ENCODE results near the gene CORO2A. TPM values are rescaled to one million over a fixed set of nuclear protein-coding genes. Genes with fewer than 3 reads are reported as not detected.
"Not testable (repeated sequence)": the region's sequence is repeated elsewhere in the genome, so short reads cannot be mapped to it uniquely, and the experiment has no call there.

Gene CORO2A
- total RNA-seq, 1 donor from 2014 or later = 2.3 TPM

- DNase-seq = no peak
Measured at GRCh38 chr9:98136489-98136888, 55.9 kb downstream of the CORO2A start.

GRCh38 chr9:98135938-98136337 is 56.5 kb downstream of the CORO2A start:
- DNase-seq = no peak

- DNase-seq = no peak
Measured at GRCh38 chr9:98135558-98135934, 56.9 kb downstream of the CORO2A start.

- no peak for DNase-seq
Measured at GRCh38 chr9:98134702-98135557, 57.5 kb downstream of the CORO2A start.

- DNase-seq = no peak
Measured at GRCh38 chr9:98132806-98133631, 59.4 kb downstream of the CORO2A start.

- DNase-seq = no peak
Measured at GRCh38 chr9:98132158-98132557, 60.3 kb downstream of the CORO2A start.

- DNase-seq = no peak
Measured at GRCh38 chr9:98130576-98131228, 61.7 kb downstream of the CORO2A start.

- not testable (repeated sequence) for DNase-seq
Measured at GRCh38 chr9:98130060-98130459, 62.4 kb downstream of the CORO2A start.

GRCh38 chr9:98129451-98129881 is 63.0 kb downstream of the CORO2A start:
- no peak for DNase-seq

GRCh38 chr9:98128316-98128715 is 64.1 kb downstream of the CORO2A start:
- DNase-seq = no peak

- no peak for DNase-seq
Measured at GRCh38 chr9:98127226-98127625, 65.2 kb downstream of the CORO2A start.

- DNase-seq = no peak
Measured at GRCh38 chr9:98124637-98125426, 67.6 kb downstream of the CORO2A start.

- not testable (repeated sequence) for DNase-seq
Measured at GRCh38 chr9:98124091-98124490, 68.3 kb downstream of the CORO2A start.

GRCh38 chr9:98121058-98121457 is 71.4 kb downstream of the CORO2A start:
- no peak for DNase-seq

- no peak for DNase-seq
Measured at GRCh38 chr9:98120476-98120875, 72.0 kb downstream of the CORO2A start.

- no peak for DNase-seq
Measured at GRCh38 chr9:98118640-98119601, 73.5 kb downstream of the CORO2A start, which contains the start of gene TRIM14. Gene TRIM14 (minus strand): TSS chr9:98119222. CDS start chr9:98119188, 34 bp downstream.

GRCh38 chr9:98117984-98118639 is 74.3 kb downstream of the CORO2A start:
- DNase-seq = peak; percentile 22

- not testable (repeated sequence) for DNase-seq
Measured at GRCh38 chr9:98117097-98117496, 75.3 kb downstream of the CORO2A start.

GRCh38 chr9:98109052-98109451 is 83.4 kb downstream of the CORO2A start:
- DNase-seq = no peak

- DNase-seq = no peak
Measured at GRCh38 chr9:98108531-98109031, 83.9 kb downstream of the CORO2A start.
